GM18873 (cell line): Measurements from ENCODE around the gene FAM83G.
"Not testable (repeated sequence)": the region's sequence is repeated elsewhere in the genome, so short reads cannot be mapped to it uniquely, and the experiment has no call there.

Source experiments
- ATAC-seq: cut with Tn5 transposase; IDR thresholded peaks from one replicate; pipeline ENCODE4 v1.9.1; 2021; ENCODE audit warnings: mild to moderate bottlenecking, moderate library complexity, moderate number of reproducible peaks; ENCODE audit not compliant: unreplicated experiment, low FRiP score

FAM83G gene

GRCh38 chr17:18956581-18956980 is 48.0 kb downstream of the FAM83G start:
- ATAC-seq, result no peak

GRCh38 chr17:18956021-18956420 is 48.5 kb downstream of the FAM83G start:
- ATAC-seq, result not testable (repeated sequence)

GRCh38 chr17:18955009-18955408 is 49.6 kb downstream of the FAM83G start:
- ATAC-seq, result no peak

GRCh38 chr17:18954321-18954720 is 50.2 kb downstream of the FAM83G start:
- no peak for ATAC-seq

GRCh38 chr17:18953231-18953728 is 51.3 kb downstream of the FAM83G start:
- no peak for ATAC-seq

- no peak for ATAC-seq
Measured at GRCh38 chr17:18951941-18952842, 52.4 kb downstream of the FAM83G start, which contains the start of gene SLC5A10. Gene SLC5A10, plus strand, starts transcription at chr17:18952165. Its CDS starts 41 bp downstream, at chr17:18952206.

- no peak for ATAC-seq
Measured at GRCh38 chr17:18950944-18951905, 53.3 kb downstream of the FAM83G start.

GRCh38 chr17:18950346-18950745 is 54.2 kb downstream of the FAM83G start:
- no peak for ATAC-seq

GRCh38 chr17:18949566-18949965 is 55.0 kb downstream of the FAM83G start:
- ATAC-seq, result no peak

- no peak for ATAC-seq
Measured at GRCh38 chr17:18948476-18949006, 56.0 kb downstream of the FAM83G start.

GRCh38 chr17:18947866-18948265 is 56.7 kb downstream of the FAM83G start:
- no peak for ATAC-seq

- no peak for ATAC-seq
Measured at GRCh38 chr17:18946536-18946935, 58.0 kb downstream of the FAM83G start.

- no peak for ATAC-seq
Measured at GRCh38 chr17:18944646-18945045, 59.9 kb downstream of the FAM83G start.

GRCh38 chr17:18938692-18939023 is 65.9 kb downstream of the FAM83G start:
- ATAC-seq, result no peak

GRCh38 chr17:18937981-18938691 is 66.4 kb downstream of the FAM83G start:
- ATAC-seq, result no peak

- no peak for ATAC-seq
Measured at GRCh38 chr17:18933102-18934058, 71.2 kb downstream of the FAM83G start.

- no peak for ATAC-seq
Measured at GRCh38 chr17:18932360-18933055, 72.1 kb downstream of the FAM83G start.

- ATAC-seq, result no peak
Measured at GRCh38 chr17:18928628-18929125, 75.9 kb downstream of the FAM83G start.
